ENCODE data around the gene MAP3K10. TPM values are rescaled to one million over a fixed set of nuclear protein-coding genes. Genes with fewer than 3 reads are reported as not detected.

Gene MAP3K10
- total RNA-seq, 1 experiment from 2014 or later, result 26.9 TPM

GRCh38 chr19:40174092-40174491 lies 17.1 kb upstream of the MAP3K10 start:
- Histone ChIP-seq H2AFZ (no peak overlapping the region), H3K9me2 (ENCODE audit: insufficient read depth) (no peaks in the 10 kb centered on the region), H3K9me3 (ENCODE audit: insufficient read depth, low read depth) (no peaks in the 10 kb centered on the region), H3K4me3 (no peak overlapping the region), H3K36me3 (ENCODE audit: low read depth) (no peaks in the 10 kb centered on the region), H3F3A (ENCODE audit: insufficient read depth, low read depth) (no peaks in the 10 kb centered on the region), H3K27me3 (ENCODE audit: insufficient read depth, low read depth) (no peaks in the 10 kb centered on the region), H4K20me1 (ENCODE audit: insufficient read depth) (no peaks in the 10 kb centered on the region), H3K27ac (no peak overlapping the region), H3K4me2 (no peak overlapping the region), H3K4me1 (replicated peaks; ENCODE audit: insufficient read depth) (no peaks in the 10 kb centered on the region), H3K79me2 (ENCODE audit: low read depth) (no peaks in the 10 kb centered on the region)
- ChIA-PET CTCF (no interaction called here), POLR2A (ENCODE audit: unreplicated experiment) (no interaction called here)
- DNase-seq, result no peak
- no TSS peak for BruUV-seq (replicated peaks)
- intact Hi-C loops (cut with micrococcal nuclease; ENCODE audit: unreplicated experiment), result no loop called here
- no peak for TF ChIP-seq EZH2 (IDR thresholded peaks at IDR 0.05; ENCODE audit: low read depth)
- TF ChIP-seq, protein P1, sequence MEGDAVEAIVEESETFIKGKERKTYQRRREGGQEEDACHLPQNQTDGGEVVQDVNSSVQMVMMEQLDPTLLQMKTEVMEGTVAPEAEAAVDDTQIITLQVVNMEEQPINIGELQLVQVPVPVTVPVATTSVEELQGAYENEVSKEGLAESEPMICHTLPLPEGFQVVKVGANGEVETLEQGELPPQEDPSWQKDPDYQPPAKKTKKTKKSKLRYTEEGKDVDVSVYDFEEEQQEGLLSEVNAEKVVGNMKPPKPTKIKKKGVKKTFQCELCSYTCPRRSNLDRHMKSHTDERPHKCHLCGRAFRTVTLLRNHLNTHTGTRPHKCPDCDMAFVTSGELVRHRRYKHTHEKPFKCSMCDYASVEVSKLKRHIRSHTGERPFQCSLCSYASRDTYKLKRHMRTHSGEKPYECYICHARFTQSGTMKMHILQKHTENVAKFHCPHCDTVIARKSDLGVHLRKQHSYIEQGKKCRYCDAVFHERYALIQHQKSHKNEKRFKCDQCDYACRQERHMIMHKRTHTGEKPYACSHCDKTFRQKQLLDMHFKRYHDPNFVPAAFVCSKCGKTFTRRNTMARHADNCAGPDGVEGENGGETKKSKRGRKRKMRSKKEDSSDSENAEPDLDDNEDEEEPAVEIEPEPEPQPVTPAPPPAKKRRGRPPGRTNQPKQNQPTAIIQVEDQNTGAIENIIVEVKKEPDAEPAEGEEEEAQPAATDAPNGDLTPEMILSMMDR (conservative IDR thresholded peaks at IDR 0.05), result no peak

DNA sequence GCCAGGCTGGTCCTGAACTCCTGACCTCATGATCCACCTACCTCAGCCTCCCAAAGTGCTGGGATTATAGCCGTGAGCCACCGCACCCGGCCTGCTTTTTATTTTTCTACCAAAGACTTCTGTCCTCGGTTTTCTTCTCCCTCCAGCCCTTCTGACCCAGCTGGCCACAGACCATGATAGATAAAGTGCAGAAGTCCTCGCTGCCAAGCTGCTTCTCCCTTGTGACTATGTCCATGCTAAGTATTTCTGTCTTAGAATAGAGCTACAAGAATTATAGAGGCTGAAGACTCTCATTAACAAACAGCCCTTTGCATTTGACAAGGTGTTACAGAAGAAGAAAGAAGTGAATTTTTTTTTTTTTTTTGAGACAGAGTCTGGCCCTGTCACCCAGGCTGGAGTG lies 15.4 kb upstream of the MAP3K10 start:
- H2AFZ ChIP-seq, result no peak overlapping the region
- intact Hi-C loops (cut with micrococcal nuclease; ENCODE audit: unreplicated experiment), result no loop called here
- H4K20me1 ChIP-seq (ENCODE audit: insufficient read depth), result no peaks in the 10 kb centered on the region
- no peak for DNase-seq
- H3K4me3 ChIP-seq, result no peak overlapping the region
- H3K27me3 ChIP-seq (ENCODE audit: insufficient read depth, low read depth), result no peaks in the 10 kb centered on the region
- H3K4me2 ChIP-seq, result no peak overlapping the region
- no peaks in the 10 kb centered on the region for H3K4me1 ChIP-seq (replicated peaks; ENCODE audit: insufficient read depth)
- CTCF ChIA-PET, result no interaction called here
- no peaks in the 10 kb centered on the region for H3K79me2 ChIP-seq (ENCODE audit: low read depth)
- H3K36me3 ChIP-seq (ENCODE audit: low read depth), result no peaks in the 10 kb centered on the region
- no peak for TF ChIP-seq EZH2 (IDR thresholded peaks at IDR 0.05; ENCODE audit: low read depth)
- TF ChIP-seq, protein P1 (conservative IDR thresholded peaks at IDR 0.05), result no peak
- no peak overlapping the region for H3K27ac ChIP-seq
- no peaks in the 10 kb centered on the region for H3K9me2 ChIP-seq (ENCODE audit: insufficient read depth)
- no TSS peak for BruUV-seq (replicated peaks)
- no peaks in the 10 kb centered on the region for H3F3A ChIP-seq (ENCODE audit: insufficient read depth, low read depth)
- no peaks in the 10 kb centered on the region for H3K9me3 ChIP-seq (ENCODE audit: insufficient read depth, low read depth)
- POLR2A ChIA-PET (ENCODE audit: unreplicated experiment), result no interaction called here

- Histone ChIP-seq H3K27me3 (ENCODE audit: insufficient read depth, low read depth) (no peaks in the 10 kb centered on the region), H3K4me2 (no peak overlapping the region), H3K79me2 (ENCODE audit: low read depth) (no peaks in the 10 kb centered on the region), H3F3A (ENCODE audit: insufficient read depth, low read depth) (no peaks in the 10 kb centered on the region), H2AFZ (no peak overlapping the region), H3K27ac (no peak overlapping the region), H3K9me2 (ENCODE audit: insufficient read depth) (no peaks in the 10 kb centered on the region), H3K36me3 (ENCODE audit: low read depth) (no peaks in the 10 kb centered on the region), H4K20me1 (ENCODE audit: insufficient read depth) (no peaks in the 10 kb centered on the region), H3K4me1 (replicated peaks; ENCODE audit: insufficient read depth) (no peaks in the 10 kb centered on the region), H3K4me3 (no peak overlapping the region), H3K9me3 (ENCODE audit: insufficient read depth, low read depth) (no peaks in the 10 kb centered on the region)
- POLR2A ChIA-PET (ENCODE audit: unreplicated experiment), result no interaction called here
- BruUV-seq (replicated peaks), result no TSS peak
- DNase-seq, result no peak
- TF ChIP-seq, protein P1 (conservative IDR thresholded peaks at IDR 0.05), result no peak
- TF ChIP-seq EZH2 (IDR thresholded peaks at IDR 0.05; ENCODE audit: low read depth), result no peak
- CTCF ChIA-PET, result no interaction called here
- intact Hi-C loops (cut with micrococcal nuclease; ENCODE audit: unreplicated experiment), result no loop called here
Observed at GRCh38 chr19:40177286-40178070, 13.7 kb upstream of the MAP3K10 start.
